Measurements from ENCODE around the gene DDX24. TPM values are rescaled to one million over a fixed set of nuclear protein-coding genes. Genes with fewer than 3 reads are reported as not detected.

The DDX24 gene
- polyA plus RNA-seq, 1 donor (not counting 4 experiments of a cell fraction or from before 2014, with no cell fraction given) = 171 TPM

- H2AFZ ChIP-seq (ENCODE audit: control insufficient read depth, low read length) = no peak overlapping the region
- DNase-seq (ENCODE audit: low read depth, low spot score) (no peak), FAIRE-seq (no peak)
- no peaks in the 10 kb centered on the region for H4K20me1 ChIP-seq (ENCODE audit: control insufficient read depth, extremely low read depth, insufficient read depth, low read length)
- peaks cover 16% of the 10 kb centered on the region for H3K4me1 ChIP-seq (ENCODE audit: control insufficient read depth, extremely low read depth, insufficient read depth, low read length)
- H3K9ac ChIP-seq (ENCODE audit: control insufficient read depth, extremely low read depth, insufficient read depth, low read length) = no peak overlapping the region
- H3K27ac ChIP-seq (ENCODE audit: control insufficient read depth, insufficient read depth, low read length) = no peak overlapping the region
- dilution Hi-C loops (cut with MboI; ENCODE audit: extremely low pct_ligation_motif_present, low sequenced_read_pairs) = no loop called here
- no peaks in the 10 kb centered on the region for H3K9me3 ChIP-seq (ENCODE audit: control insufficient read depth, low read depth, low read length)
- H3K9me1 ChIP-seq (ENCODE audit: control insufficient read depth, extremely low read depth, insufficient read depth, low read length) = no peaks in the 10 kb centered on the region
- H3K4me3 ChIP-seq (ENCODE audit: control insufficient read depth in 2 of 3, extremely low read depth in 1 of 3, insufficient read depth in 2 of 3, low read depth in 1 of 3, low read length in 3 of 3) = no peak overlapping the region
- H3K79me2 ChIP-seq (ENCODE audit: control insufficient read depth, insufficient read depth, low read length) = no peaks in the 10 kb centered on the region
- no peaks in the 10 kb centered on the region for H3K27me3 ChIP-seq (ENCODE audit: control insufficient read depth, extremely low read depth, insufficient read depth, low read length)
- H3K36me3 ChIP-seq (ENCODE audit: control insufficient read depth in 2 of 2, extremely low read depth in 1 of 2, insufficient read depth in 2 of 2, low read length in 2 of 2) = peaks cover 0 to 12% of the 10 kb centered on the region in 2 experiments
- TF ChIP-seq CTCF (optimal IDR thresholded peaks at IDR 0.05 in 1 of 3, IDR thresholded peaks at IDR 0.05 in 1 of 3, conservative IDR thresholded peaks at IDR 0.05 in 1 of 3; ENCODE audit: extremely low read depth in 1 of 3, insufficient read depth in 2 of 3, low read length in 3 of 3) = no peak
- no peak for TF ChIP-seq EZH2 (IDR thresholded peaks at IDR 0.05; ENCODE audit: low read length)
- H3K4me2 ChIP-seq (ENCODE audit: control insufficient read depth, extremely low read depth, insufficient read depth, low read depth, low read length) = no peak overlapping the region
Observed at GRCh38 chr14:94127330-94127729, 46.3 kb upstream of the DDX24 start.

GRCh38 chr14:94126800-94127199, 45.8 kb upstream of the DDX24 start:
- FAIRE-seq (no peak), DNase-seq (ENCODE audit: low read depth, low spot score) (no peak)
- Histone ChIP-seq H3K4me2 (ENCODE audit: control insufficient read depth, extremely low read depth, insufficient read depth, low read depth, low read length) (no peak overlapping the region), H3K27ac (ENCODE audit: control insufficient read depth, insufficient read depth, low read length) (no peak overlapping the region), H3K9me3 (ENCODE audit: control insufficient read depth, low read depth, low read length) (no peaks in the 10 kb centered on the region), H3K79me2 (ENCODE audit: control insufficient read depth, insufficient read depth, low read length) (no peaks in the 10 kb centered on the region), H2AFZ (ENCODE audit: control insufficient read depth, low read length) (no peak overlapping the region), H3K9ac (ENCODE audit: control insufficient read depth, extremely low read depth, insufficient read depth, low read length) (no peak overlapping the region), H3K4me3 (ENCODE audit: control insufficient read depth in 2 of 3, extremely low read depth in 1 of 3, insufficient read depth in 2 of 3, low read depth in 1 of 3, low read length in 3 of 3) (no peak overlapping the region), H3K36me3 (ENCODE audit: control insufficient read depth in 2 of 2, extremely low read depth in 1 of 2, insufficient read depth in 2 of 2, low read length in 2 of 2) (peaks cover 0 to 12% of the 10 kb centered on the region in 2 experiments), H3K9me1 (ENCODE audit: control insufficient read depth, extremely low read depth, insufficient read depth, low read length) (no peaks in the 10 kb centered on the region), H4K20me1 (ENCODE audit: control insufficient read depth, extremely low read depth, insufficient read depth, low read length) (no peaks in the 10 kb centered on the region), H3K4me1 (ENCODE audit: control insufficient read depth, extremely low read depth, insufficient read depth, low read length) (peaks cover 16% of the 10 kb centered on the region), H3K27me3 (ENCODE audit: control insufficient read depth, extremely low read depth, insufficient read depth, low read length) (no peaks in the 10 kb centered on the region)
- dilution Hi-C loops (cut with MboI; ENCODE audit: extremely low pct_ligation_motif_present, low sequenced_read_pairs) = no loop called here
- no peak for TF ChIP-seq CTCF (optimal IDR thresholded peaks at IDR 0.05 in 1 of 3, IDR thresholded peaks at IDR 0.05 in 1 of 3, conservative IDR thresholded peaks at IDR 0.05 in 1 of 3; ENCODE audit: extremely low read depth in 1 of 3, insufficient read depth in 2 of 3, low read length in 3 of 3)
- TF ChIP-seq EZH2 (IDR thresholded peaks at IDR 0.05; ENCODE audit: low read length) = no peak

Data from keratinocyte (primary cell).